ENCODE results near the gene KIF1B.

KIF1B gene

DNA sequence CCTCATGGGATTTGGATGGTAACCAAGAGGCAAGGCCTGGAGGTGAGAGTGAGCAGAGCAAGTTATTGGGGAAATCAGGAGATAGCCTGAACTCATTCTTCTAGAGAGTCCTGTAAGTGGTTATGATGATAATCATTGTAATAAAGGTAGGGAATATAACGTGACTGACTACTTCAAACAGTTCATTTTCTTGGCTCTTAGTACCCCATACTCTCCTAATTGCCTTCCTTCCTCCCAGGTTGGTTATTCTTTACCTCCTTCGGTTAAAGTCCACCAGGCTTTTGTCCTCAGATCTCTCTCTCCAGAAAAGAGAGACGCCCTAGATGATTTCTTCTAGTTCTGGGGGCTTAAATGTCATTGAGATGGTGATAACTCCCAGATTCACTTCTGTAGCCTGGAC is 35.3 kb downstream of the KIF1B start:
- no peak for TF ChIP-seq EGR1 (IDR thresholded peaks at IDR 0.05)
- TF ChIP-seq, protein P1, sequence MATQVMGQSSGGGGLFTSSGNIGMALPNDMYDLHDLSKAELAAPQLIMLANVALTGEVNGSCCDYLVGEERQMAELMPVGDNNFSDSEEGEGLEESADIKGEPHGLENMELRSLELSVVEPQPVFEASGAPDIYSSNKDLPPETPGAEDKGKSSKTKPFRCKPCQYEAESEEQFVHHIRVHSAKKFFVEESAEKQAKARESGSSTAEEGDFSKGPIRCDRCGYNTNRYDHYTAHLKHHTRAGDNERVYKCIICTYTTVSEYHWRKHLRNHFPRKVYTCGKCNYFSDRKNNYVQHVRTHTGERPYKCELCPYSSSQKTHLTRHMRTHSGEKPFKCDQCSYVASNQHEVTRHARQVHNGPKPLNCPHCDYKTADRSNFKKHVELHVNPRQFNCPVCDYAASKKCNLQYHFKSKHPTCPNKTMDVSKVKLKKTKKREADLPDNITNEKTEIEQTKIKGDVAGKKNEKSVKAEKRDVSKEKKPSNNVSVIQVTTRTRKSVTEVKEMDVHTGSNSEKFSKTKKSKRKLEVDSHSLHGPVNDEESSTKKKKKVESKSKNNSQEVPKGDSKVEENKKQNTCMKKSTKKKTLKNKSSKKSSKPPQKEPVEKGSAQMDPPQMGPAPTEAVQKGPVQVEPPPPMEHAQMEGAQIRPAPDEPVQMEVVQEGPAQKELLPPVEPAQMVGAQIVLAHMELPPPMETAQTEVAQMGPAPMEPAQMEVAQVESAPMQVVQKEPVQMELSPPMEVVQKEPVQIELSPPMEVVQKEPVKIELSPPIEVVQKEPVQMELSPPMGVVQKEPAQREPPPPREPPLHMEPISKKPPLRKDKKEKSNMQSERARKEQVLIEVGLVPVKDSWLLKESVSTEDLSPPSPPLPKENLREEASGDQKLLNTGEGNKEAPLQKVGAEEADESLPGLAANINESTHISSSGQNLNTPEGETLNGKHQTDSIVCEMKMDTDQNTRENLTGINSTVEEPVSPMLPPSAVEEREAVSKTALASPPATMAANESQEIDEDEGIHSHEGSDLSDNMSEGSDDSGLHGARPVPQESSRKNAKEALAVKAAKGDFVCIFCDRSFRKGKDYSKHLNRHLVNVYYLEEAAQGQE (IDR thresholded peaks at IDR 0.05; ENCODE audit: low read depth): no peak
- no peak for TF ChIP-seq EP300 (IDR thresholded peaks at IDR 0.05; ENCODE audit: borderline replicate concordance)
- TF ChIP-seq RAD21 (IDR thresholded peaks at IDR 0.05; ENCODE audit: low read depth): no peak
- no peak for TF ChIP-seq CEBPB (IDR thresholded peaks at IDR 0.05)
- TF ChIP-seq TEAD4 (IDR thresholded peaks at IDR 0.05): no peak
- no peak for TF ChIP-seq YY1 (IDR thresholded peaks at IDR 0.05; ENCODE audit: low read depth)
- TF ChIP-seq, protein P2, sequence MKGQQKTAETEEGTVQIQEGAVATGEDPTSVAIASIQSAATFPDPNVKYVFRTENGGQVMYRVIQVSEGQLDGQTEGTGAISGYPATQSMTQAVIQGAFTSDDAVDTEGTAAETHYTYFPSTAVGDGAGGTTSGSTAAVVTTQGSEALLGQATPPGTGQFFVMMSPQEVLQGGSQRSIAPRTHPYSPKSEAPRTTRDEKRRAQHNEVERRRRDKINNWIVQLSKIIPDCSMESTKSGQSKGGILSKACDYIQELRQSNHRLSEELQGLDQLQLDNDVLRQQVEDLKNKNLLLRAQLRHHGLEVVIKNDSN (IDR thresholded peaks at IDR 0.05): no peak
- TF ChIP-seq NFIC (IDR thresholded peaks at IDR 0.05): no peak
- TF ChIP-seq, protein P3, sequence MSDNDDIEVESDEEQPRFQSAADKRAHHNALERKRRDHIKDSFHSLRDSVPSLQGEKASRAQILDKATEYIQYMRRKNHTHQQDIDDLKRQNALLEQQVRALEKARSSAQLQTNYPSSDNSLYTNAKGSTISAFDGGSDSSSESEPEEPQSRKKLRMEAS (IDR thresholded peaks at IDR 0.05): no peak
- TF ChIP-seq TAF1 (IDR thresholded peaks at IDR 0.05; ENCODE audit: low read depth): no peak
- TF ChIP-seq ZBTB7A (IDR thresholded peaks at IDR 0.05; ENCODE audit: low read depth): no peak
- TF ChIP-seq CREB1 (IDR thresholded peaks at IDR 0.05; ENCODE audit: low read depth): no peak

DNA sequence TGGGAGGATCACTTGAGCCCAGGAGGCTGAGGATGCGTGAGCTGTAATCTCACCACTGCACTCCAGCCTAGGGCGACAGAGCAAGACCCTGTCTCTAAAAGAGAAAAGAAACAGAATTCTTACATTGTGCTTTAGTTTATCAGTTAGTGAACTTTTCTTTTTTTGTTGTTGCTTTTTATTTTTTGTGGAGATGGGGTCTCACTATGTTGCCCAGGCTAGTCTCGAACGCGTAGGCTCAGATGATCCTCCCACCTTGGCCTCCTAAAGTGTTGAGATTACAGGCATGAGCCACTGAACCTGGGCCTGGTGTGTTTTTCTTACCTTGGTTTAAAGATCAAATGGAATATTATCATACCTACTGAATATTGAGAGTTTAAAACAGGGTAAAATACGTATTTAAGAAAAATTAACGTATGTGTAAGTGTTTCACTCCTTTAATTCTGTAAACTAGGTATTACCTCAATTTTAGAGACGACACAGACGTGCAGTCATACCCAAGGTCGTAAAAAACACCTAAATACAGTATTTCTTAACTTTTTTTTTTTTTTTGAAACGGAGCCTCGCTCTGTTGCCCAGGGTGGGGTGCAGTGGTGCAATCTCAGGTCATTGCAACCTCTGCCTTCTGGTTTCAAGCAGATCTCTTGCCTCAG is 39.6 kb downstream of the KIF1B start:
- TF ChIP-seq TEAD4 (IDR thresholded peaks at IDR 0.05): no peak
- no peak for TF ChIP-seq CREB1 (IDR thresholded peaks at IDR 0.05; ENCODE audit: low read depth)
- TF ChIP-seq, protein P2 (IDR thresholded peaks at IDR 0.05): no peak
- no peak for TF ChIP-seq YY1 (IDR thresholded peaks at IDR 0.05; ENCODE audit: low read depth)
- no peak for TF ChIP-seq EGR1 (IDR thresholded peaks at IDR 0.05)
- TF ChIP-seq, protein P1 (IDR thresholded peaks at IDR 0.05; ENCODE audit: low read depth): no peak
- no peak for TF ChIP-seq RAD21 (IDR thresholded peaks at IDR 0.05; ENCODE audit: low read depth)
- TF ChIP-seq, protein P3 (IDR thresholded peaks at IDR 0.05): no peak
- no peak for TF ChIP-seq FOXM1 (IDR thresholded peaks at IDR 0.05; ENCODE audit: borderline replicate concordance, low read depth)
- no peak for TF ChIP-seq ZBTB7A (IDR thresholded peaks at IDR 0.05; ENCODE audit: low read depth)
- TF ChIP-seq NFIC (IDR thresholded peaks at IDR 0.05): no peak
- TF ChIP-seq TAF1 (IDR thresholded peaks at IDR 0.05; ENCODE audit: low read depth): no peak
- no peak for TF ChIP-seq CEBPB (IDR thresholded peaks at IDR 0.05)
- no peak for TF ChIP-seq TCF12 (IDR thresholded peaks at IDR 0.05; ENCODE audit: low read depth)
- TF ChIP-seq EP300 (IDR thresholded peaks at IDR 0.05; ENCODE audit: borderline replicate concordance): no peak

DNA sequence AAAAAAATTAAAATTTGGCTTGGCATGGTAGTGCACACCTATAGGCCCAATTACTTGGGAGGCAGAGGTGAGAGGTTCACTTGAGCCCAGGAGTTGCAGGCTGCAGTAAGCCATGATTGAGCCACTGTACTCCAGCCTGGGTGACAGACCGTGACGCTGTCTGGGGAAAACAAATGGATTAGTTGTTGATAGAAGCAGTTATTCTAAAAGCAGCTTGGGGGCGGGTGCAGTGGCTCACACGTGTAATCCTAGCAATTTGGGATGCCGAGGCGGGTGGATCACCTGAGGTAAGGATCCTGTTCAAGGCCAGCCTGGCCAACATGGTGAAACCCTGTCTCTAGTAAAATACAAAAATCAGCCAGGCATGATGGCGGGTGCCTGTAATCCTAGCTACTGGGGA is 40.3 kb downstream of the KIF1B start:
- TF ChIP-seq, protein P2 (IDR thresholded peaks at IDR 0.05): no peak
- TF ChIP-seq RAD21 (IDR thresholded peaks at IDR 0.05; ENCODE audit: low read depth) (no peak), EP300 (IDR thresholded peaks at IDR 0.05; ENCODE audit: borderline replicate concordance) (no peak), TCF12 (IDR thresholded peaks at IDR 0.05; ENCODE audit: low read depth) (no peak), FOXM1 (IDR thresholded peaks at IDR 0.05; ENCODE audit: borderline replicate concordance, low read depth) (no peak), EGR1 (IDR thresholded peaks at IDR 0.05) (no peak), CREB1 (IDR thresholded peaks at IDR 0.05; ENCODE audit: low read depth) (no peak), ZBTB7A (IDR thresholded peaks at IDR 0.05; ENCODE audit: low read depth) (no peak), NFIC (IDR thresholded peaks at IDR 0.05) (no peak), YY1 (IDR thresholded peaks at IDR 0.05; ENCODE audit: low read depth) (no peak)
- TF ChIP-seq, protein P1 (IDR thresholded peaks at IDR 0.05; ENCODE audit: low read depth): no peak
- TF ChIP-seq, protein P3 (IDR thresholded peaks at IDR 0.05): no peak

Data from Ishikawa (cell line).